D721Med (cell line): ENCODE results near the gene SMAD3.

Experiments used
- DNase-seq: peaks from one replicate; pipeline ENCODE4 v3.0.0; 2011; ENCODE audit warnings: low spot score; ENCODE audit not compliant: insufficient read length
- FAIRE-seq: peaks from 2 replicates; lab custom pipeline; 2011; peaks lifted over from hg19 to GRCh38; lab: Jason Lieb, UNC
- TF ChIP-seq, protein P1 (sequence below): IDR thresholded peaks from 2 replicates; pipeline ENCODE4 v1.5.1; 2012; ENCODE audit warnings: mild to moderate bottlenecking, control low read depth; ENCODE audit not compliant: insufficient read depth; ENCODE audit errors: missing control alignments

The SMAD3 gene

DNA sequence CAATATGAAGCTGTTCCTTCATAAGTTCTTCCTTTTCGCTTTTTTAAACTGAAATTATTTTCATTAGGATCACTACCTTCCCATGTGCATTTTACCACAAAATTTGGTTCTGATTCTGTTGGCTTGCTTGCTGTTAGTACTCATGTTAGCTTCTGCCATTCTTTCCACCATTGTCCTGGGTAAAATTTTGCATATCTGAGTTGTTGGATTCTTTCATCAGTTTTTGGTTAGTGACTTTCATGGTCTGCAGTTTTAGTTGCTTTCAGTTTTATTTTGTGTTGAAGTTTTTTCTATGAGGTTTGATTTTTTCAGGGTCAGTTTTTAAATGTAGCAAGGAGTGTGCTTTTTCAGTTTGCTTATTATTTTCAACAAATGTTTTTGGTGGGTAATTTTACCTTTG lies 71.9 kb downstream of the SMAD3 start:
- FAIRE-seq (no peak), DNase-seq (no peak)
- TF ChIP-seq, protein P1, sequence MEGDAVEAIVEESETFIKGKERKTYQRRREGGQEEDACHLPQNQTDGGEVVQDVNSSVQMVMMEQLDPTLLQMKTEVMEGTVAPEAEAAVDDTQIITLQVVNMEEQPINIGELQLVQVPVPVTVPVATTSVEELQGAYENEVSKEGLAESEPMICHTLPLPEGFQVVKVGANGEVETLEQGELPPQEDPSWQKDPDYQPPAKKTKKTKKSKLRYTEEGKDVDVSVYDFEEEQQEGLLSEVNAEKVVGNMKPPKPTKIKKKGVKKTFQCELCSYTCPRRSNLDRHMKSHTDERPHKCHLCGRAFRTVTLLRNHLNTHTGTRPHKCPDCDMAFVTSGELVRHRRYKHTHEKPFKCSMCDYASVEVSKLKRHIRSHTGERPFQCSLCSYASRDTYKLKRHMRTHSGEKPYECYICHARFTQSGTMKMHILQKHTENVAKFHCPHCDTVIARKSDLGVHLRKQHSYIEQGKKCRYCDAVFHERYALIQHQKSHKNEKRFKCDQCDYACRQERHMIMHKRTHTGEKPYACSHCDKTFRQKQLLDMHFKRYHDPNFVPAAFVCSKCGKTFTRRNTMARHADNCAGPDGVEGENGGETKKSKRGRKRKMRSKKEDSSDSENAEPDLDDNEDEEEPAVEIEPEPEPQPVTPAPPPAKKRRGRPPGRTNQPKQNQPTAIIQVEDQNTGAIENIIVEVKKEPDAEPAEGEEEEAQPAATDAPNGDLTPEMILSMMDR: no peak

DNA sequence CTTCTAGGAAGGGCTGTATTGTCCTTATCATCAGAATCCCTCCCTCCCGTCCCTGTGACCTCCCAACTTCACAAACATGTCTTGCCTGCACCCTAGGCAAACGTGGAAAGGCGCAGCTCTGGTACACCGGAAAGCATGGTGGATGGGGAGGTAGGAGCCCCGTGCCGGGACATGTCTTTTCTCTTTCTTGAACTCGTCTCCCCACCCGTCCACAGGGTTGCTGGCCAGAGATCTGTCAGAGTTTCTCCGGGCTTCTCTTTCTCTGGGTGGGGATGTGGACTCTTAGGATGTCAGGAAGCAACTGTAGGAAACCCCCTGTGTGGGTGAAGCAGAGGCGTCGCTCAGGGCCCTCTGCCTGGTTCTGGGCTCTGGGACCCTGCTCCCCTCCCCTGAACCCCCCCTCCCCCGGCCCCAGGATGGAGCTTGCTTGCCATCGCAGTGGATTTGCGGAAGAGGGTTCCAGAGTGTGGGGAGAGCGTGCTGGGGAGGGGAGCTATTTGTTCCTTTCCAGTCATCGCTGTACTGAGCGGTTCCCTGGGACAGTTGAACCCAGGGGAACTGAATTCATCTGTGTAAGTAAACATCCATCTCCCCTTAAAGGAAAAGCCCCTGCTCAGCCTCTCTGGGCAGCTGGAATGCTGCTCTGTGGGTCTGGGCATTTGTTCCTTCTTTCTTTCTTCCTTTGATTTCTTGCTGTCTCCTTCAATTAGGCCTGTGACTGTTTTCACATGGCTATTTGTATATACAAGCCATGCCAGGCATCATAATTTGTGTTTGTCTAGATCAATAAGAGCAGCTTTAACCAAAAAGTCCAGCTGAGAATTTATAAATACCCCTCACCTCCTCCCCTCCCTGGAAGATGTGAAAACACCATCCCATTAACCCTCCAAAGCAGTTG lies 72.8 kb downstream of the SMAD3 start:
- FAIRE-seq: no peak
- no peak for DNase-seq

DNA sequence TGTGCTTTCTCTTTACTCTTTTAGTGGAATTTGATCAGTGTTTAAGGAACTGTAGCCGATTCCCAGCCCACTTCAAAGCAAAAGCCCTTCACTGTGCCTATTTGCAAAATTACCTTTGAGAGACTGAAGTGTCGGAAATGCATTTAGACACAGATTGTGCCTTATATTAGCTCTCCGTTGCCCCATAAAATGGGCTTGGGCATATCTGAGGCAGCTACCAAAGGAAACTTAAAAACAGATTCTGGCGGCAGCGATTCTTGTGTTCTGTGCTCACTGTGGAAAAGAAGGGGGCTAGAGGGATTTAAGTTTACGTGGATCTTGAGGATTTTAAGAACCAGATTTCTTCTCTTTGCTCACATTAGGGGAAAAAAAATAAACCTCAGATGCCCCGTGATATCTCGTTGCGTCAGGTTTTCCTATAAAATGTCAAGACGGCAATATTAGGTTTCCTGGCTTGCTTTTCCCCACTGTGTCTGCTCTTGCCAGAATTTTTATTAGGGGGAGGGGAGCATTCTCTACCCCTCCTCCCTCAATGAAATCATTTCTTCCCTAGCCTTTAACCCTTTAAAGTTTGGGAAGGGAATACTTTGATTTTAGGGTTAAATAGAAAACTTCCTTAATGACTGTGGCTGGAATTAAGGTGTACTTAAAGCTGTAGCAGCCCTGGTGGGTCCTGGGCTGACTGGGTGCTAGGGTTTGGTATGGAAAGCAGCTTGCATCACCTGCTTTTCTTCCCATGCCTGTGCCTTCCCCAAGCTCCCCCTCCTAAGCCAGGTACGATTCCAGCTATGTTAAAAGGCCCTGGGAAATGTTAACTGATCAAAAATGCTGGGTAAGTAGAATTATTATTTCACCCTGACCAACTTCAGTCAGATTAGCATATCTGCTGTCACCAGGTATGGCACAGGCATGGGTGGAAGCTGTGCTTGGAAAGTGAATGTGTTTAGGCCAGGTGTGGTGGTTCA lies 73.8 kb downstream of the SMAD3 start:
- FAIRE-seq (no peak), DNase-seq (no peak)
- TF ChIP-seq, protein P1: no peak

More for the DNA sequence above, 72.8 kb downstream of the SMAD3 start:
- TF ChIP-seq, protein P1: no peak

DNA sequence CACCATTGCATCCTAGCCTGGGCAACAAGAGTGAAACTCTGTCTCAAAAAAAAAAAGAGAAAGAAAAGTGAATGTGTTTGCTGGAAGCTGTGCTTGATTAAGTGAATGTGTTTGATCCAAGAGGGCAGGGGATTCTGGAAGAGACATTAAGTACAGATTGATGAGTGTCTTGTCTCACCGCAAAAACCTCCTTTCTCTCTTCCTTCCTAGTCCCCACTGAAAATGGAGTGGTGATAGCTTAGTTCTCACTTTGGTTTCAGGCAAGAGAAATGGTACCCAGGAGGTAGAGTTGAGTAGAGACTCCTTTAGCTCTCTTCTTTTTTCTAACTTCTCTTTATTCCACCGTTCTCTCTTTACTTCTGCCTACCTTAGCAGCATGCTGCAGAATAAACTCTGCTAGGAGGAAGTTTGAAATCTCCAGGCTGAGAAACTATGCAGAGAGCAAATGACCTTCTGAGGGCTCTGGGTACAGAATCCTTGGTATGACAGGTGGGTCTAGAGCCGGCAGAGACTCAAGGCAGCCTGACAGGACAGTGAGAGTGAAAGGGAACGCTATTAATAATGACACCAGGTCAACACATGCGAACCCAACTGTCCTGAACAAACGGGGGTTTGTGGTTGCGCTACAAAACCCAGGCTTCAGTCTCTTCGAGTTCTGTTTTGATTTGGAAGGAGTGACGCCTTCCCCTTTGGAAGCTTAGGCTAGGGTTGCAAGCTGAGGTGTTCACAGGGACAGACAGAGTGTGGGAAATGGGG lies 74.9 kb downstream of the SMAD3 start:
- DNase-seq (no peak), FAIRE-seq (no peak)
- TF ChIP-seq, protein P1: no peak

DNA sequence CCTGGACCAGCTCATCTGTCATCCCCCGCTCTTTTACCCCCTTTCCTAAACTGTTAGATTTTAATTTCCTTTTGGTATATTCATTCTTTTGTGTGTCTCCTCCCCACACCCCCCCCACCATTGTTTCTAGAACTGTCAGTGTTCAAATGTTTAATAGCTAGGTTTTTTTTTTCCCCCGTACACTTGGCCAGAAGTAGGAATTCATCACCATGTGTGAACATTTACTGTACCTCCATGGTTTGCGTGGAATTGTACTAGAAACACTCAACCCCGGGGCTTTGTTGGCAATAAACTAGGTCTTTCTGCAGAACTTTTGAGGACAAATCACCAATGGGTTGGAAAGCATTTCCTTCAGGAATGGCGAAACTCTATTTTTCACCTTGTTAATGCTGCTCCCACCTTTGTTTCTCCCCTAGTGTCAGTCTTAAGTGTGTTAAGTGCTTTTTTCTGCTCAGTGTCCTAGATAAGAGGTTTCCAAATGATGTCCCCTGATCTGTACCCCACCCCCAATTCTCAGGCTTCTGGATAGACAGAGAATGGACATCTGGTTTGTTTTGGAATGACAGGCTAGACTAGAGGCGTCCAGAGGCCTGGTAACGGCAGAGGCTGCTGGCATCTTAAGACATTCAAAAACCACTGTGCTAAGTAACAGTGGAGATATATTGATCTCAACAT lies 76.8 kb downstream of the SMAD3 start:
- FAIRE-seq (no peak), DNase-seq (no peak)
- TF ChIP-seq, protein P1: no peak

DNA sequence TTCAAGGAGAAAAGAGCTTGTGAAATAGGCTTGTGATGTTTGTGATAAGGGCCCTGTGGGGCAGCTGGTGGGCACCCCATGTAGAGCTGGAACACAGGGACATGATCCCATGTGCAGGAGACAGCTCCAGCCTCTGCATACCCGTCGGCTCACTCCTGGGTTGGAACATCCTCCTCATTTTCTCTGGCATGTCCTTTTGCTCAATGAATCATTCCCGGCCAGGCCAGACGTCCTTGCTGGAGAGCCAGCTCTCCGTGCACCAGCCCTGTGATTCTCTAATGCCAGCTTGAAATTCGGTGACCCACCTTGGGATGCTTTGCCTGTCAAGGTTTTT lies 77.3 kb downstream of the SMAD3 start:
- TF ChIP-seq, protein P1: no peak

More for the DNA sequence above, 77.3 kb downstream of the SMAD3 start:
- no peak for DNase-seq
- no peak for FAIRE-seq
